CD4-positive, alpha-beta T cell treated with Interleukin-6 for 4 hours (primary cell): ENCODE results near the gene GPR15LG.

ENCODE experiments used
- DNase-seq: peaks from one replicate; pipeline ENCODE4 v3.0.0-alpha.2; 2020; ENCODE audit warnings: mixed read lengths

GPR15LG gene

DNA sequence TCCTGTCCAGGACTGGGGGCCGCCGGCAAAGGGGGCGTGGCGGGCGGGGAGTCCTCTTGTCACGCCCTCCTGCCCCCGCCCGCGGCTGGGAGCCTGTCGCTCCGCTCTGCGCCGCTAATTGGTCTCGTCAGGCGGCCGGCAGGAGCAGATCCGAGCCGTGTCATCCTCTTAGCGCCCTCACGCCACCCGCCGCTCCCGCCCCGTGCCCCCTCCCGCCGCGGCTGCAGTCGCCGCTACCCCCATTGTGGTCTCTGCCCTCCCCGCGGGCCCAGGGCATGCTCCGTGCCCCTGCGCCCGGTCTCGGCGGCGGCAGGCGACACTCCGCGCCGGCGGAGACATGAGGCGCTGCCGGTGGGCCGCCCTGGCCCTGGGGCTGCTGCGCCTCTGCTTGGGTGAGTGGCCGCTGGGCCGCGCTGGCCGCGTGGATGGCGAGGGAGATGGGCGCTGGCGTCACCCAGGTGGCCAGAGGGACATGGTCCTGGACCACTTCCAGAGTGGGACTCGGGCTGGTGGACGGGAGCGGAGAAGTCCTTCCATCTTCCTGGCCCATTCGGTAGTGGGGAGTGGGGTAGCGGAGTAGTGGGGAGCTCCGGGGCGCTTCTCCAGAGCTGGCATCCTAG lies 20.9 kb downstream of the GPR15LG start, which contains the start of gene CDHR1:
Gene CDHR1 (plus strand): TSS at position 114 of the 620 bp plus-strand sequence. CDS start 224 bp downstream, at position 338.
- peak; percentile 44 for DNase-seq

DNA sequence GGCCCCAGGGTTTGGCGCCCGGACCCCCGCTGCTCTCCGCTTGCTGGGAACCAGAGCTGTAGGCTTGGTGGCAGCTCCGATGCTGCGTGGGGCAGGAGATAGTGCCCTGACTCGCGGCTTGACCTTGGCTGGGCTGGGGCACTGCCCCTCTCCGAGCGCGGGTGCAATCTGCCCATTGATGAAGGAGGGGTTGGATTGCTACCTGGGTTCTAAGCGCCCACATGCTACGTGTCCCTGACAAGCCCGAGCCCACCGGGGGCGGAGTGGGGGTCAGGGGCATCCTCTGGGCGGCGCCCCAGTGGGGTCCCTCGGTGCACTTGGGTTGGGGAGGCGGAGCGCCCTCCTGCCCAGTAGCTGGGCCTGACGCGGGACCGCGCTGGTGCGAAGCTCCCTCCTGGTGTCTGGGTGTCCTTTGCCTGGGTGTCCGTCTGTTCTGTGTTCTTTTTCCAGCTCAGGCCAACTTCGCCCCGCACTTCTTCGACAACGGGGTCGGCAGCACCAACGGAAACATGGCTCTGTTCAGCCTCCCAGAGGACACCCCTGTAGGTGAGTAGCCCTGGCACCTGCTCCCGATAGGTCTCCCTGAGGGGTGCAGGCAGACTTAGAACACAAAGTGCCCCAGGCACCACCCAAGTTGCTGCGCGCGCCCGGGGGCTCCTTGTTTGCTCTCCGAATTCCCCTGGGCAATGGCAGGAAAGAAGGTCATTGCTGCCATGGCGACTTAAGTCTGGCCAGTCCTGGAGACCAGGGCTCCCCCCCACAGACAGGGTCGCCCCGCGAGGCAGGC lies 21.6 kb downstream of the GPR15LG start:
- DNase-seq, result no peak

DNA sequence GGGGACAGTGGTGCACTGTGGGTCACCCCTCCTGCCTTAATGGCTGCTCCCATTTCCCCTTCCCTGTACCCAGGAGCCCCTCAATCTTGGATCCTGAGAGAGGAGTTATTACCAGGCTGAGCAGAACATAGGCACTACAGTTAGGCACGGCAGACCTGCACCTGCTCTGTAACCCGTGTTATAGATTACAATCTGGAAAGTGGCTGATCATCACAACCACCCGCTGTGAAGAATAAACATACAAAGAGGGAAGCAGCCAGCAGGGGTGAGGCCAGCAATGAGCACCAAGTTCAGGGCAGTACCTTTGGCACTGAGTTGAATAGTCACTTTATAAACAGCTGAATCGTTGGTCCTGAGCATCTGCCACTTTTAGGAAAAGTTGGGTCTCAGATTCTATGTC lies 22.5 kb downstream of the GPR15LG start:
- DNase-seq, result no peak

DNA sequence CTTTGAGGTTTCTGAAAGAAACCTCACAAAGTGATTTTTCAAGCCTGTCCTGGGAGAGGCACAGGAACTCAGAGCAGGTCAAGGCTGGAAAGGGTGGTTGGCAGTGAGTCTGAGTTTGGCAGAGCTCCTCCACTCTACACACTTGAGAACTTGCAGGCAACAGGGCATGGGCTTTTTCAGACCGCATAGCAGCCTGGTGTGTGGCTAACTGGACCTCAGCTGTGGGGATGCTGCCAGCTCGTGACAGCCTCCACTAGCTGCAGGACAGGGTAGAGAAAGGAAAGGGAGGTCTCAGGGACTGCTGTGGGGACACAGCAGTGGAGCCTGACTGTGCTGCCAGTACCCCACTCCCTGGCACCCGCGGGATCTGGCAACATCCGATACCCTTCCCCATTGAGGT lies 23.3 kb downstream of the GPR15LG start:
- DNase-seq, result no peak

DNA sequence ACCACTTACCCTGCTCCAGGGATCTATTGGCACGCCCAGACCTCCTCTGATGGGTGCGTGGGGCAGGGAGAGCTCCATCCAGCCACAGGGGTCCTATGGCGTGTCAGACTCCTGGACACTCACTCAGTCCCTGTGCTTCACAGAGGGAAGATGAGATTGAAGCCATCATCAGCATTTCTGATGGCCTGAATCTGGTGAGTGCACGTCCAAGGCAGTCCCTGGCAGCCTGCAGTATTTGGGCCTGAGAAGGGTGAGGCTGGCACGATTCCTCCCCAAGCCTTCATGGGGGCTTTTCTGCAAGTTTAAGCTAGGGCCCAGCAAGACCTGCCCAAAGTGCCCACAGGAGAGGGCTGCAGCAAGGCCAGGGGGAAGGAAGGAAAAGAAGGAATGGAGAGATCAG lies 24.0 kb downstream of the GPR15LG start:
- no peak for DNase-seq

DNA sequence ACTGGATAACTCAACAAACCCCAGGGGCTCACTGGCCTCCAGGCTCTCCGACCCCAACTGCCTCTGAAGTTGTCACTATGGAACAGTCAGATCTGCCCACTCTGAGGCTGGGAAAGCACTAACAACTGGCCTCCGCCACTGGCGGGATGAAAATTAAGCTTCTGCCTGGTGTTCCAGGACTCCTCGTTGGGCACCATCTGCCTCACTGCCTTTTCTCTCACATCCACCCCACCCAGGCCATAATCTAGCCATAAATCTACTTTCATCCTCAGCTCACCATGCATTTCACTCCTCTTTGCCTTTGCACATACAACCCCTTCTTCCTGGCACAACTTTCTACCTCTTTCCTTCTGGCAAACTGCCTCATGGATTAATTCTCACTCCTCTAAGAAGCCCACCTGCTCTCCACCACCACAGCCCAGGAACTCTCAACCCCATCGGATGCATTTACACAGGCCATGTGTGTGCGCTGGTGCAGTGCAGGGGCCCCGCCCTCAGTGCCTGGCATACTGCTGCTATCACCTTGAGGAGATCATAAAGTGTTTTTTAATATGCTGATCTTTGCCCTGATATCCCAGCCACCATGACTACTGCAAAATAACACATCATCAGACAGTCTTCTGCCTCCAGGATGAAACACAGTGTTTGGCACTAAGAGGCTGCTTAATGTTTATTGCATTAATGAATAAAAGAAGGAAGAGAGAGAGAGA lies 24.8 kb downstream of the GPR15LG start:
- no peak for DNase-seq

DNA sequence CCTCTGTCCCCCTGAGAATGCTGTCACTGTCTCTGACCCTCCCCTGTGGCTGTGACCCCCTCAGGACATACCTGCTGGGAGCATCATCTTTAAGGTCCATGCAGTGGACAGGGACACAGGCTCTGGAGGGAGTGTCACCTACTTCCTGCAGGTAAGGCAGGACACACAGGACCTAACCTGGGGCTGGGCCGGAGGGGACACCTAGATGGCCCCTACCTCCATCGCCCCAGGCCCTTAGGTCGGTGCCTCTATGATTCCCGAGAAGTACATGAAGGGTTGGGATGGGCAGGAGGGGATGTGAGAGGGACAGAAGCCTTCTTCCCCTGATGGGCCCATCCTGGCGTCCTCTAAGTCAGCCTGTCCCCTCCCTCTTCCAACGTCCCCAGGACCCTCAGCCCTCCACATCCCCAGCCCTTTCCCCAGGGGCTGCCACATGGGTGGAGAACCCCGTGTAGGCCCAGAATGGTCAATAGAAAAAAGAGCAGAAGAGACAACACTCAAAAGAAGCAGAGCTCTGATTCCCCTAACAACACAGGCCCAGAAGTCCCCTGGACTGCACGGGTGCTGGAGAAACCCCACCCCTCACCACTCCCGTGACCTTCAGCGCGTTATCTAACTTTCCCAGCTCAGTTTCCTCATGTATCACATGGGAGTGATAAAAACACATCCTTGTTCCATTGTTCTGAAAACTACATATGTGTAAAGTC lies 27.1 kb downstream of the GPR15LG start:
- DNase-seq, result no peak

DNA sequence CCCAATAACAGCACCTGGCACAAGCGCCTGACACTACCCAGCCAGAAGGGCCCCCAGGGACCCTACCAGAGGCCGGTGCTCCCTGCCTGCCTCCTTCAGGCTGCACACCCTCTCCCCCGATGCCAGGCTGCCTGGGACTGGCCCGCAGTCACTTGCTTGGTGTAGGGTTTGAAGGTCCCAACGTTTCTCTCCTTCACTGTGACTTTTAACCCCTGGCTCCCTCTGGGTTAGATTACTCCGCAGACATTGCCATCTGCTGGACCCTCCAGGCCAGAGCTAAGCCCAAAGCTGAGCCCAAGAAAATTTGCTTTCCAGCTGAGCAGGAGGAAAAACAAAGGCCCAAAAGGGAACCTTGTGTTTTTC lies 27.6 kb downstream of the GPR15LG start:
- no peak for DNase-seq

DNA sequence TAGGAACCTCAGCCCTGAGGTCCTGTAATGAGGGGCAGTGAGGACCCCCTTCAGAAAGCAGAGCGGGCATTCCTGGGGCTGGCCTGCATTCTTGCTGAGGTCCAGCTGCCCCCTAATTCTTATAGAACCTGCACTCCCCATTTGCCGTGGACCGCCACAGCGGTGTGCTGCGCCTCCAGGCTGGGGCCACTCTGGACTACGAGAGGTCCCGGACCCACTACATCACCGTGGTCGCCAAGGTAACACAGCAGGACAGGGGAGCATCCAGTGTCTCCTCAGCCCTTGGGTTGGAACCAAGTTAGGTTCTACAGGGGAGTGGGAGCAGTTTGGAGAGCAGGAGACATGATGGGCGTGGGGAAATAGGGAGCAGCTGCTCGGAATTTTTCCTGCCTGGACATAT lies 28.1 kb downstream of the GPR15LG start:
- DNase-seq, result no peak

DNA sequence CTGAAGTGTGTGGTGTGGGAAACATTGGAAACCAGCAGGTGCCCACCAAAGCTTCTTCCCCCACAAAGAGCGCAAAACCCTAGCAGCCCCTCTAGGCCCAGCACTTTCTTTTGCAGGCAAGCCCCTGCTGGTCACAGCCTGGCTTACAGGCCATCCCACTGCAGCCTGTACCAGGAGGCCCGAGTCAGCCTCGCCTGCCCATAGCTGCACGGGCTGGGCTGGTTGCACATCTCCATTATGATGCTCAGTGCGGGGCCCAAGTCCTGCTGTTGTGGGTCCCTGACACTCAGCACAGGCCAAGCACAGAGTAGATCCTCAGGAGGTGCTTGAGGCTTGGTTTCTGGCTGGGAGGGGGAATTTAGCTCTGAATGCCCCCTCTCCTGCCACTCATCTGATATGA lies 28.7 kb downstream of the GPR15LG start:
- no peak for DNase-seq

DNA sequence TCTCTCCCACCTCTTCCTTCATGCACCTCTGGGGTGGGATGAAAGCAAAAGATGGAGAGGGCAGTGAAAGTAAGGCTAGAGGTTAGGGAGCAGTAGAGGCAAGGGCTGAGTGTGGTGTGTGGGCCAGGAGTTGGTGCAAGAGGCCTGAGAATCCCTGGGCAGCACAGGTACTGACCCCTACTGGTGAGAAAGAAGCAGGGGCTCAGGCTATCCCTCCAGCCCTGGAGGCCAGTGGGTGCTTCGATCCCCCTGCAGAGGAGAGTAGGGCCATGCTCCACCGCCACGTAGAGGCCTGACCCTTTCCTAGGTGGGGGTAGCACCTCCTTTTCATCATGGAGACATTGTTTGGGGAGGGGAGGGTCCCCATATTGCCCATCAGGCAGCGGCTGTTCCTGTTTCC lies 30.5 kb downstream of the GPR15LG start:
- no peak for DNase-seq

DNA sequence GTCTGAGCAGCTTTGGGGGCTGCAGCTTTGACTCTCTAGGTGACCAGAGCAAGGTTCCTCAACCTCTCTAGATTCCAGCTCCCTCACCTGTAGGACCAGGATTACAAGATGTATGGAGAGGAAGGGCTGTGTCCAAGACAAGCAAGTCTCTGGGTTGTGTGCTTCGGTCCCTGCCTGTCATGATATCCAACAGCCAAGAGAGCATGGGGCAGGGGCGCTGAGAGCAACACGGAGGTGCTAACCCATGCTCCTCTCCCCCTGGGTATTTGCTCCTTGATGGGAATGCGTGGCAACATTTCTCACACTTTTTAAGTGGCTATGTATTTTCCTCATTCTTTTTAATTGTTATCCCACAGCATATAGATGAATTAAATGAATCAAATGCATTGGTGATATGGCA lies 31.0 kb downstream of the GPR15LG start:
- DNase-seq, result no peak

DNA sequence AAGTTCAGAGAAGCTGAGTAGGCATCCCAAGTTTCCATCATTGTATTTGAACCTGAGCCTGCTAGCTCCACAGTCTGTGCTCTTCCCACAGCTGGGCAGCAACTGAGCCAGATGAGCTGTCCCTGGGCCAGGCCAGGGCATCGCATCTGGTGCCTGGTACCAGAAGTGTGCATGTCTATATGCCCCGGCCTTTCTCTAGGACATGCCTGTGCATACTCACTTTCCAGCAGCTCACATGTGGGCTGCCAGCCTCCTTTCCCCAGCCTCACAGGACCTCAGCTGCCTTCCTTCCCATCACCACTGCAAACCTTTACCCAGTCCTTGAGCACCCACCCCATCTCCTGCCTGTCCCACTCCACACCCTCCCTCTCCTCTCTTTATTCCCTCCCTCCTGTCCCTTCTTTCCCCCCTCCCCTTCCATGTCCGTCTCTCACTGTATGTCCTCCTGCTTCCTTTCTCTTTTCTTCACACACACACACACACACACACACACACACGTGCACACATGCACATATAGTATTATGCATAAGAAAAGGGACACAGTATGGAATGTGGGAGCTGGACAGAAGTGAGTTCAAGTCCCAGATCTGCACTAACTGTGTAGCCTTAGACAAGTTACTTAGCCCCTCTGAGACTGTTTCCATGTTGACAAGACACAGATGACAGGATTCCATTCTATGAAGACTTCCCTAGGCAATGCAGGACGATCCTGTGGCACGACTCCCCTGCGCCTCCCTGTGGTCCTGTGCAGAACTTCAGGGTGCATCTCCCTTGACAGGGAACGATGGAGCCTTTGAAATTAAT lies 31.6 kb downstream of the GPR15LG start:
- peak; percentile 67 for DNase-seq

DNA sequence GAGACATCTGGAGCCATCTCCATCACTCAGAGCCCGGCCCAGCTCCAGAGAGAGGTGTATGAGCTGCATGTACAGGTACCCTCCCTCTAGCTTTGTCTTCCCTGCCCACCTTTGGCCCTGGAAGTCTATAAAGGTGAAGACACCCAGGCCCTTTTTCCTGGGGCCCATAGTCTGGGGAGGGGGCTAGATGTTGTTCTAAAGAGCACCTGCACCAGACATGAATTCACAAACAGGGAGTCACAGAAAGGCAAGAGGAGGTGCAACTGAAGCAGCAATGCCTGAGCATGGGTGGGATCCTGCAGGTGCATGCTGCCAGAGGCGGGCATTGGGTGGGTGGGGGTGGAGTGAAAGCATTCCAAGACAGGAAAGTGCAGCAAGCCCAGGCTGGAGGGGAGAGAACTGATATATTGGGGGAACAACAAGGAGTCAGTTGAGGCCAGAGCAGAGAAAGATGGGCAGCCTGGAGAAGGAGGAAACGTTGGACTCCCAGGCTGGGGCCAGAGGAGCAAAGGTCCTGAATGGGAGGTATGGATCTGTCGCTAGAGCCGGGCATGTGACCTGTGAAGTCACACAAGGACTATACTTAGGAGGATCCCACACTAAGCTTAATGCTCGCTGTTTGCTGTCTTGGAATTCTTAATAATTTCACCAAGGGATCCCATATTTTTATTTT lies 32.4 kb downstream of the GPR15LG start:
- no peak for DNase-seq

DNA sequence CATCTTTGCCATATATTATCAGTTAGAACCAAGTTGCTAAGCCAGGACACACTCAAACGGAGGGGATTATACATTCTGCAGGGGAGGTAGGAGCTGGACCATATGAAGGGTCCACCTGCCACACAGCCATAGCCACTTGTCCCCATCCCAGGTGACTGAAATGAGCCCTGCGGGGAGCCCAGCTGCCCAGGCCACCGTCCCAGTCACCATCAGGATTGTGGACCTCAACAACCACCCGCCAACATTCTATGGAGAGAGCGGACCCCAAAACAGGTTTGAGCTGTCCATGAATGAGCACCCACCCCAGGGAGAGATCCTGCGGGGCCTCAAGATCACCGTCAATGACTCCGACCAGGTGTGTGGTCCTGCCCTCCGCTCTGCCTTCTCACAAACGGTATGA lies 34.4 kb downstream of the GPR15LG start:
- DNase-seq, result no peak

DNA sequence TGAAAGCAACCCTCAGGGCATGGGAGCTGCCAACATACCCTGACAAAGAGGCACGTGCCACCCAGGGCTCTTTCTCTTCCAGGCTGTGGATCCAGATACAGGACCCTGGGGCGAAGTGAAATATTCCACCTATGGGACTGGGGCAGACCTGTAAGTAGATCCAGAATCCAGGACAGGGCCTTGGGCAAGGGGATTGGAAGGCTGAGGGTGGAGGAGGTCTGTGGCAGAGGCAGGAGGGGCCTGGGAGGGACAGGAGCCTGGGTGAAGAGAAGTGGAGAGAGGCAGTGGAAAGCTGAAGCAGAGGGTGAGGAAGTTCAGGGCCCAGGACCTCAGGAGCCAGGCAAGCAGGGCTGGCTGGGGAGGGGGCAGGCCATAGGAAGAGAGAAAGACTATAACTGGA lies 38.0 kb downstream of the GPR15LG start:
- no peak for DNase-seq

DNA sequence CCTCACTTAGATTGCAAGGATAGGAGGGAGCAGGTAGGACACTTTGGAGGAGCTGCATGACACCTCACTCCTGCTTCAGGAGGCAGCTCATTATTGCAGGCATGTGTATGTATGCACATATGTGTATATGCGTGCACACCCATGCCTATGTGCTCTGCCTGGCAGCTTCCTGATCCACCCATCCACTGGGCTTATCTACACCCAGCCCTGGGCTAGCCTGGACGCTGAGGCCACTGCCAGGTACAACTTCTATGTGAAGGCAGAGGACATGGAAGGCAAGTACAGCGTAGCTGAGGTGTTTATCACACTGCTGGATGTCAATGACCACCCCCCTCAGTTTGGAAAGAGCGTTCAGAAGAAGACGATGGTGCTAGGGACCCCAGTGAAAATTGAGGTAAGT lies 38.4 kb downstream of the GPR15LG start:
- no peak for DNase-seq

DNA sequence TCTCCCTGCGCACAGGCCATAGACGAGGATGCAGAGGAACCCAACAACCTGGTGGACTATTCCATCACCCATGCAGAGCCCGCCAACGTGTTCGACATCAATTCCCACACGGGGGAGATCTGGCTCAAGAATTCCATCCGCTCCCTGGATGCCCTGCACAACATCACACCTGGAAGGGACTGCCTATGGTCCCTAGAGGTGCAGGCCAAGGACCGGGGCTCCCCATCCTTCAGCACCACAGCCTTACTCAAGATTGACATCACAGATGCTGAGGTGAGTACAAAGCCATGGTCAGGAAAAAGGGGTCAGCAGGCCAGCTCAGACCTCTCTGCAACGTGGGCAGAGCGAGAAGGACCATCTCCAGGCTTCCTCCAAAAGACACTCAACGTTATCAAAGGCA lies 39.5 kb downstream of the GPR15LG start:
- no peak for DNase-seq

DNA sequence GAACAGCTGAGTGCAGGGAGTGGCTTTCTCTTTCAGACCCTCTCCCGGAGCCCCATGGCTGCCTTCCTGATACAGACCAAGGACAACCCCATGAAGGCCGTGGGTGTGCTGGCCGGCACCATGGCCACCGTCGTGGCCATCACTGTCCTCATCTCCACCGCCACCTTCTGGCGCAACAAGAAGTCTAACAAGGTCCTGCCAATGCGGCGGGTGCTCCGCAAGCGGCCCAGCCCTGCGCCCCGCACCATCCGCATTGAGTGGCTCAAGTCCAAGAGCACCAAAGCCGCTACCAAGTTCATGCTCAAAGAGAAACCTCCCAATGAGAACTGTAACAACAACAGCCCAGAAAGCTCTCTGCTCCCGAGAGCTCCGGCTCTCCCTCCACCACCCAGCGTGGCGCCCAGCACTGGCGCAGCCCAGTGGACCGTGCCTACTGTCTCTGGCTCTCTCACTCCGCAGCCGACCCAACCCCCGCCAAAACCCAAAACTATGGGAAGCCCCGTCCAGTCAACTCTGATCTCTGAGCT lies 40.5 kb downstream of the GPR15LG start:
- no peak for DNase-seq

DNA sequence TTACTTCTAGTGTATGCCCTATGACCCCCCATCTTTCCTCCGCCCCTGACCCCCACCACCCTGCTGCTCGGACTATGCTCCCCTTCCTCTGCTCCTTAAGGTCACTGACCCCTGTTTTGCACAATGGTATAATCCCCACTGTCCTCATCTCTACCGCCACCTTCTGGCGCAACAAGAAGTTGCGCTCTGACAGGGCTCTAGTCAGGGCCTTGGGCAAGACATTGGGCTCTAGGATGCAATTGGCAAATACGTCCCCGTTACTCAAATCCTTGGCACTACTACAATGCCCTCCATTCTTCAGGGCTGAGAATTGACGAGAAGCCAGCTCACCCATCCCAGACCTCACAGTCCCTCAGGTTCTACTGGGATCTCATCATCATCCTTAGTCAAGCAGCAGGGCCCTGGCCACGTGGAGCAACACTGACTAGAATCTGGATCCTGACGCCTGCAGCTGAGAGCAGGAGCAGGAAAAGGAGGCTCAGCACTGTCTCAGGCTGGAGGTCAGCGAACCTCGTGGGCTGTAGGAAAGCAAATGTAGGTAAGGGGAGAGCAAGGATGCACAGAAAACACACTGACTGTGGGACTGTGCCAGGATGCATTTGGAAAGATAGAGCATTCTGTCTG lies 41.1 kb downstream of the GPR15LG start:
- DNase-seq, result peak; percentile 30

DNA sequence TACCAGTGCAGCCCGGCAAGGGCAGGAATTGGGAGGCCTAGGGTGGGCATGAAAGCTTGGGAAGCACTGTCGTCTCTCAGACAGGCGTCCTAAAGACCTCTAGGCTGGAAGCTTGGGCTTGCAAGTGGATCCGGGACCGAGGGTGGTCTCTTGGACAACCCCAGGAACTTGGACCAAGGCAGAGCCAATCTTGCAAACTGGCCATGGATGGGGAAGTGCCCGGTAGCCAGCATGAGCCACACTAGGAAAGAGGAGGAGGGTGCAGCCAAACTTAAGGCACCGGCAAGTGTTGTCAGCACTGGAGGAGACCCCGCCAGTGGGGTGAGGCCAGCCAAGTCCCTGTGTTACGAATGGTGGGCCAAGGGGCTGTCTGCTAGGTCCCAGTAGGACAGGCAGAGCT lies 43.2 kb downstream of the GPR15LG start:
- no peak for DNase-seq
